Measurements from ENCODE around the gene VPS4A.

Gene VPS4A

GRCh38 chr16:69346683-69347082 lies 35.5 kb downstream of the VPS4A start:
- TF ChIP-seq SIN3A (IDR thresholded peaks at IDR 0.05; ENCODE audit: borderline replicate concordance, insufficient read depth, low read length) (no peak), FOXP2 (optimal IDR thresholded peaks at IDR 0.05; ENCODE audit: borderline replicate concordance, extremely low read depth, extremely low read length, insufficient read depth) (no peak), POLR2AphosphoS5 (IDR thresholded peaks at IDR 0.05; ENCODE audit: low read depth, low read length) (no peak), TAF1 (IDR thresholded peaks at IDR 0.05; ENCODE audit: borderline replicate concordance, insufficient read depth, low read length) (no peak), REST (IDR thresholded peaks at IDR 0.05; ENCODE audit: insufficient read depth in 1 of 2, low read depth in 2 of 2, low read length in 2 of 2) (no peak)

DNA sequence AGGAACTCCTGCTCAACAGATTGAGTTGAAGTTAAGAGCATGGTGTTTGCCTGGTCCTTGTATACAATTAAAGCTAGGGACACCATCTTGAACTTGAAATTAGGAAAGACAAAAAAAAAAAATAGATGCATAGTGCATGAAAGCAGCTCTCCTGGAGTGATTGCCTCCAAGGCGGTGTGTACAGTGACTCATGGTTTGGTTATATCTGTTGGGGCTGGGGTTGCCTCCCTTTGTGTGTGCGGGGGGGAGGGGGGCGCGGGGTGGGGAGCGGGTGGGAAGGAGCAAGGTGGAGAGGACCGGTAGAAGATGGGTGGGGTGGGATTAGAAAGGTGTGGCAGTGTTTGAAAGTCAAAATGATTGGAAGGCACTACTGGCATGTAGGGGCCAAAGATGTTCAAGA lies 37.1 kb downstream of the VPS4A start:
- no peak for TF ChIP-seq SIN3A (IDR thresholded peaks at IDR 0.05; ENCODE audit: borderline replicate concordance, insufficient read depth, low read length)
- no peak for TF ChIP-seq FOXP2 (optimal IDR thresholded peaks at IDR 0.05; ENCODE audit: borderline replicate concordance, extremely low read depth, extremely low read length, insufficient read depth)
- TF ChIP-seq REST (IDR thresholded peaks at IDR 0.05; ENCODE audit: insufficient read depth in 1 of 2, low read depth in 2 of 2, low read length in 2 of 2) = no peak
- TF ChIP-seq POLR2AphosphoS5 (IDR thresholded peaks at IDR 0.05; ENCODE audit: low read depth, low read length) = no peak
- TF ChIP-seq TAF1 (IDR thresholded peaks at IDR 0.05; ENCODE audit: borderline replicate concordance, insufficient read depth, low read length) = no peak

DNA sequence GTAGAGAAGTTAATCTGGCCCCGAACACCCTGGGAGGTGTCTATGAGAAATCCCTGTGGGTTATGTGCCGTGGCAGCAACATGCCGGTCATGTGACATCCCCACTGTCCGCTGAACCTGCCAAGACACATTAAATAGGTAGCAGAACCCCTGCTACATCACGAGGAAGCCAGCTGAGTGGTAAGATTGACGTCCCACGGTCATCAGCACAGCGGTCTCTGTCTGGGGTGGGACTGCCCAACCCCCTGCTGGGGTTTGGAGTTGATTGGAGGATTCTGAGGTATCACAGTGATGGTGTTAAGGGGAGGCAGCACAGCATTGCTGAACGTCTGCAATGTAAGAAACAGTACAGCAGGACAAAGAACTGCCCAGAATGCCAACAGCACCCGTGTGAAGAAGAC lies 38.4 kb downstream of the VPS4A start:
- TF ChIP-seq TAF1 (IDR thresholded peaks at IDR 0.05; ENCODE audit: borderline replicate concordance, insufficient read depth, low read length) = no peak
- TF ChIP-seq REST (IDR thresholded peaks at IDR 0.05; ENCODE audit: insufficient read depth in 1 of 2, low read depth in 2 of 2, low read length in 2 of 2) = no peak
- TF ChIP-seq FOXP2 (optimal IDR thresholded peaks at IDR 0.05; ENCODE audit: borderline replicate concordance, extremely low read depth, extremely low read length, insufficient read depth) = no peak
- TF ChIP-seq POLR2AphosphoS5 (IDR thresholded peaks at IDR 0.05; ENCODE audit: low read depth, low read length) = no peak
- TF ChIP-seq SIN3A (IDR thresholded peaks at IDR 0.05; ENCODE audit: borderline replicate concordance, insufficient read depth, low read length) = no peak

DNA sequence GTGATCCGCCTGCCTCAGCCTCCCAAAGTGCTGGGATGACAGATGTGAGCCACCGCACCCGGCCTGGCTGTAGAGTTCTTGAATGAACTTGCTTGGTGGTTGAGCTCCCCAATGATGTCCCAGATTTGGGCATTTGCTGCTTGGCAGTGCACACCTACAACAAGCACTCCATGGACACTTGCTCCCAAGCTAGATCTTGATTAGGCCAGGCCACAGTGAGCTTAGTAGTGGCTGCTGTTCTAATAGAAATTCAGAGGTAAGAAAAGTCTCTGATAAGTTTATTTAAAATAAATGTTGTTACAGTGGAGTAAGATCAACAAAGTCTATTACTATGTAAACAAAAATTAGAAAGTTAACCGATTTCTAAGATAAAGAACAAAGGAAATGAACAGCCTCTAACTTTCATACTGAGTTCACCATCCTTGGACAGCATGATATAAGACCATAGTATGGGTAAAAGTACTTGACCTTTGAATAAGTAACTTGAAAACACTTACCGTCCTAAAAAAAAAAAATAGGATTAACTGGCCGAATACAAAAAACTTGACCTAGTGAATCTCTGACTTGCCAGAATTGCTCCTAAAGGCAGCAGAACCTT lies 39.5 kb downstream of the VPS4A start:
- TF ChIP-seq SIN3A (IDR thresholded peaks at IDR 0.05; ENCODE audit: borderline replicate concordance, insufficient read depth, low read length) (no peak), POLR2AphosphoS5 (IDR thresholded peaks at IDR 0.05; ENCODE audit: low read depth, low read length) (no peak), REST (IDR thresholded peaks at IDR 0.05; ENCODE audit: insufficient read depth in 1 of 2, low read depth in 2 of 2, low read length in 2 of 2) (no peak), TAF1 (IDR thresholded peaks at IDR 0.05; ENCODE audit: borderline replicate concordance, insufficient read depth, low read length) (no peak), FOXP2 (optimal IDR thresholded peaks at IDR 0.05; ENCODE audit: borderline replicate concordance, extremely low read depth, extremely low read length, insufficient read depth) (no peak)
